HG03039 (cell line): ENCODE data around the gene DENND2D.

Experiments
- ATAC-seq: cut with Tn5 transposase; IDR thresholded peaks from one replicate; pipeline ENCODE4 v1.9.1; 2021; ENCODE audit warnings: mild to moderate bottlenecking, moderate library complexity; ENCODE audit not compliant: unreplicated experiment

DENND2D gene

DNA sequence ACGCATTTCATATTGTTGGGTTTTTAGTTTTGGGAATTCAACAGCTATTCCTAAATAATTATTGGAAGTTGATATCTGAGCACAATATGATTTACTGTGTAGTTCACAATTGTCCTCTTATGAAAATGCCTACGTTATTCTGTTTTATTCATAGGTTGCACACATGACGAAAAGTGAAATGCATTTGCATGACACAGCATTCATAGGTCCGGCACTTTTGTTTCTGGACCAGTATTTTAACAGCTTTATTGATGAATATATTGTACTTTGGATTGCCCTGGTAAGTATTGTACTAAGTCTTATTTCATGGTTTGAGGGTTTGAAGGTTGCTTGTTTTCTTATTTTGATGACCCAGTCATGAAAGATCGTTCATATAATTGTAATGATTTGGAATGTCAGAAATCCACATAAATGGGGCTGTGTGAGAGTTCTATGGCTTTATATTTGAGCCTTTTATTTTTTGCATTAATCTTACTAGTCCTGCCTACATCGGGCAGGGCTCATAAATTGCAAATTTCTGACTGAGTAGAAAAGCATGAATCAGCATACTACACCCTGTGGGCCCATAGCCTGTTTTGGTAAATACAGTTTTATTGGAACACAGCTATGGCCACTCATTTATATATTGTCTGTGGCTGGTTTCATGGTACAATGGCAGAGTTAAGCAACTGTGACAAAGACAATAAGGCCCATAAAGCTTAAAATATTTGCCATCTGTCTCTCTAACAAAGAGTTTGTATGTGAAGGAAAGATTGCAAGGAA, 17.0 kb downstream of the DENND2D start:
- no peak for ATAC-seq

DNA sequence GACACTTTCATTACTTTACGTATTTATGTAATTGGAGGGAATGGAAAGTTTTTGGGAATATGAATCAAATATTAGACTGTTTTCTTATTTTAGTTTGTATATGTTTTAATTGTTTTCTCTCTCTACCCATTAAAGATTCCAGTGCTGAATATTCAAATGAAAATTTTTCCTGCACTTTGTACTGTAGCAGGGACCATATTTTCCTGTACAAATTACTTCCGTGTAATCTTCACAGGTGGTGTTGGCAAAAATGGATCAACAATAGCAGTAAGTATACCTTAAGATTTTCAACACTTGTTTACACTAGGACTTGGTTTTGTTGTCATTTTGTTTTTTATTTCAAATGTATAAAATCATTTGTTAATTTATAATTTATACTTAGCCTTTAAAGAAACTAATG, 18.4 kb downstream of the DENND2D start:
- no peak for ATAC-seq

DNA sequence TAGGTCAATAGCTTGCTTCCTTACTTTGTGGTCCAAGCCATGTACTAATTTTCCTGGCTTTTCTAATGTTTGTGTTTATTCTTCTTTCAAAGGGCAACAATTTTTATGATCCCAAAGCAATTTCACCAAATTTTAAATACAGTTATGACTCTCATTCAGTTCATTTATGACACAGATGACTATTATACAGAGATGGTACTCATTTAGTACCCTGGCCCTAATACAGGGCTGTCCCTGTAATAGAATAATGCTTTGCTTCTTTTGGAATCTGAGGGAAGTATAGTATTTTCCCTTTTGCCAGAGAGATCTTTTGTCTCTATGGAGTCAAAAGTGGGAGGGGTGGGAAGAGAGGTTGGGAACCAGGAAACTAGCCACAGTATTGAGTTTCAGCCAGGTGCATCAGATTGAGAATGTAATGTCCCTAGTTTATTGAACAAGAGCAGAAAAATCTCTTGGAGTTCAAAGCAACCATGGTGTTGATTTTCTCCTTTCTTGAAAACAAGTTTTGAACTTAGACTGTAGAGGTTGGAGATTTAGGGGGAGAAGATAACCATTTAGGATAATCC, 20.4 kb downstream of the DENND2D start:
- ATAC-seq: no peak

DNA sequence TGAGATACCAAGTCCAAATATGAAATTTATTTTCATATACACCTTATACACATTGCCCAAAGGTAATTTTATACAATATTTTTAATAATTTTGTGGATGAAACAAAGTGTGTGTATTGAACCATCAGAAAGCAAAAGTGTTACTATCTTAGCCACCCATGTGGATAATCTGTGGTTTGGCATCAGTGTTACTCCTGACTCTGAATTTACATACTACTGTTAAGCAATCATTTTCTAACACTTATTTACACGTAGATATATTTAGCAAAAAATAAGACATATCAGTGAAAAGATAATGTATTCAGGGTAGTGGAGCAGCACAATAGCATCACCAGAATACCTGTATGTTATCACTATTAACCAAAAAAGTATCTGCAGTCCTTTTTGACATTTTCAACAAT, 23.8 kb downstream of the DENND2D start:
- ATAC-seq: no peak

DNA sequence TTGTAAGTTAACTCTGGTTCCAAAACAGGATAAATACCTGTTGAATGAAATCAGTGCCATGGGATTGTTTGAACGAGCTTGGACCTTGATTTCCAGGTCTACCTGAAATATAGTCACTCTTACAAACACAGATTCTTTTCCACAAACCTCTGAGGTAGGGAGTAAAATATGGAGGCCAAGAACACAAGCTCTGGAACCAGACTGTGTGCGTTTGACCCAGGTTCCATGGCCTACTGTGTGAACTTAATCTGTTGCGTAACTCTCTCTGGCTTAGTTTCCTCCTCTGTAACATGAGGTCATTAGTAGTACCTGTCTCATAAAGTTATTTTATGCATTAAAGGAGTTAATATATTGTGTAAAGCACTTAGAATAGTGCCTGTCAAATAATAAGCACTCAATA, 25.1 kb downstream of the DENND2D start:
- no peak for ATAC-seq

DNA sequence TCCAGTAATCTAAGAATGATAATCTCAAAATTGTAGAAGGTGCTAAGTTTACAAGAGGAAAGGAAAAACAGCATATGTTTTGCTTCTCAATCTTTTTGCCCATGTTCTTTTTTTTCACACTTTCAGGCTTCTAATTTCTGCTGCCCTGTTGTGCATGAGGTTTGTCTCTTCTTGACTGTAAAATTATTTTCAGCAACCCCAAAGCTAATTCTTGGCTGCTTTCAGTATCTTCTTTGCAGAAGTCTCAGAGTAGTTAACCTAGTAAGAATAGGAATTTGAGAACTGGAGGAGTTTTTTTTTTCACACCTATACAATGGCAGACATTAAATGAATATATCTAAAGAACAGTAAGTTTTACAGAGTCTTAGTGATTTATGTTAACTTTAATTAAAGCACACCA, 26.4 kb downstream of the DENND2D start:
- ATAC-seq: no peak

DNA sequence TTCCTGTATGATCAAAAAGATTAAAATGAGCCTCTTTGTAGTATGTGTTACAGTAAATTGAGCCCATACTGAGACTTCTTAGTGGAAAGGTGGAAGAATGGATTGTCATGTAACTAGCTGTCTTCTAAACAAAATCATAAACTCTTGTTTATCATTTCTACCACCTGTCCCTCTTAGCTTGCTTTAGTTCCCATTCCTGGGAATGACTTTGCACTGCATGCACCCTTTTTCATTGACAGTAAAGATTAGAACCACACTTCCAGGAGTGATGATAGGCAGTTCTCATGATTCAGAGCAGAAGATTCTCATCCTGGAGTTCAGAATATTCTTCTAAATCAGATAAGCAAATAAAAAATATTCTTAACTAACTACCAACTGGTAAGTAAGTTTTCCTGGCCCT, 28.0 kb downstream of the DENND2D start:
- ATAC-seq: no peak

DNA sequence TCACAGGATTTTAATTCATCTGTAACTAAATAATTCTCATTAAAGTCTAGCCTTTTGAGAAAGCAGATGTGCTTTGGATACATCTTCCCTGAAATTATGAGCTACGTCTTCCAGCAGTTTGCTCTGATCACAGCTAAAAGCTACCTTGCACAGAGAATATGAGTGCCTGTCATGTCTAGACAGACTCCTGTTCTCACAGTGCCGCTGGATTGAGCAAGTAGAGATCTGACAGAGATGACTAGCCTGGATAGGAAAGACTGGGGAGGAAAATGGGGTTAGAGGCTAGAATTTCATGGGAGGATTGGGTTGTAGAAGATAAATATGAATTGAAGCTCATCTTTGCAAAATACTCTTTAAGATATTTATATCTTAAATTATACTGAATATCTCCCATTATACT, 36.3 kb downstream of the DENND2D start:
- ATAC-seq: no peak

DNA sequence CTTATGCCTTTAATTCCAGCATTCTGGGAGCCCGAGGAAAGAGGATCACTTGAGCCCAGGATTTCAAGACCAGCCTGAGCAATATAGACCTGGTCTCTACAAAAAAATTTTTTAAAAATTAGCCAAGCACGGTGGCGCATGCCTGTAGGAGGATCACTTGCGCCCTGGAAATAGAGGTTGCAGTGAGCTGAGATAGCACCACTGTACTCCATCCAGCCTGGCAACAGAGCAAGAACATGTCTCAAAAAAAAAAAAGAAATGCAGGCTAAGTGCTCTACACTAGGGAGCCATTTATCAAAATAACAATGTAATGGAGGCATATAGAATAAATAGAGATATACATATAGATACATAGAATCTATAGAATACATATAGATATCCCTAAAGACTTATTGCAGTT, 37.1 kb downstream of the DENND2D start:
- no peak for ATAC-seq

DNA sequence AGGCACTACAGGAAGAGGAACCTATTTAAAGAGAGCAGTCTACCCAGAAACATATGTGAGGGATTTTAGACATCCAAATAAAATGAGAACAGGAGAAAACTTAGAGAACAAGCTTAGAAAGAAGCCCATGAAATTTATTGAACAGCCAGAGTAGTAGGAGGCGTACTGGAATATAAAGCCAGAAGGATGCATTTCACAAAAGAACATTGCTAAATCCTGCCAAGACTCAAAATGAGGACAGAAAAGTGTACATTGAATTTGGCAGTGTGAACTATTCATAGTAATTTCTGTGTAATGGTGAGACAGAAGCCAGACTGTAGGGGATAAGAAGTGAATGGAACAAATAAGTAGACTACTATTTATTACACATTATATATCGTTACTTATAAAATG, 38.0 kb downstream of the DENND2D start:
- no peak for ATAC-seq

DNA sequence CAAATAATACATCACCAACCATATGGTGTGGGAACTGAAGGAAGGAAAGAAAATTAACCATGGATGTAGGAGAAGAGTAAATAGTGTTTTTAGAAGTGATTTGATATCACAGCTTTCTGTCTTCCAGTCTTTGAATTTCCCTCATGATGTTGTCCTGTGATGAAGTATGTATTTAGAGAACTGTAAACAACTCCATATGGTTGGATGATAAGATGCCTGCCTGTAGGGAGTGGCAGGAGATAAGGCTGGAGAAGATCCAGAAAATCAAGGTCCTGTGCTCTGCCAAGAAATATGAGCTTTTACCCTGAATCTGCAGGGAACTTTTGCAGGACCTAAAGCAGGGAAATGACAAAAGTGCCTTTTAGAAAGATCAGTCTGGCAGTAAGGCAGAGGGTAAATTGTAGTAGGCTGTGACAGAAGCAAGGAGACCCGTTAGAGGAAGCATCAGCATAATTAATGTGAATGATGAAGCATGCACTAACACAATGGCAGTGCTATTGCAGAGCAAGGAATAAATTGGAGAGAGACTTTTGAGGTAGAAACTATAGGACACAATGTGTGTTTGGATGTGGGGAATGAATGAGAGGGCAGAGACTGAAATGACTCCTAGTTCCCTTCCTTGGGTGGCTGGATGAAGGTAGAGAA, 38.5 kb downstream of the DENND2D start:
- ATAC-seq: no peak

DNA sequence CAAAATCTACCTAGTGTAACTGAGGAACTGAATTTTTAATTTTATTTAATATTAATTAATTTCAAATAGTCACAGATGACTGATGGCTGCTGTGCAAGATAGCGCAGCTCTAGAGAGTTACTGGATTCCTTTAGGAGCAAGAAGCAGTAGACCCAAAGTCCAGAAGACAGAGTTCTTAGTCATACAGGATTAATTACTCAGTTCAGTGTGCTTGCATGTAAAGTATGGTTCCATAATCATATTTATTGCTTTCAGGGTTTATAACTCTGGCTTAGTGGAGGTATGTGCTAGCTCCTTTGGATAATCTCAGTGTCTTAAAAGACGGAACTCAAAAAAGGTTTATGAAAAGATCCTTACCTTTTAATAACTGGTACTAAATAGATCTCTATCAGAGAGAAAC, 43.0 kb downstream of the DENND2D start:
- no peak for ATAC-seq

DNA sequence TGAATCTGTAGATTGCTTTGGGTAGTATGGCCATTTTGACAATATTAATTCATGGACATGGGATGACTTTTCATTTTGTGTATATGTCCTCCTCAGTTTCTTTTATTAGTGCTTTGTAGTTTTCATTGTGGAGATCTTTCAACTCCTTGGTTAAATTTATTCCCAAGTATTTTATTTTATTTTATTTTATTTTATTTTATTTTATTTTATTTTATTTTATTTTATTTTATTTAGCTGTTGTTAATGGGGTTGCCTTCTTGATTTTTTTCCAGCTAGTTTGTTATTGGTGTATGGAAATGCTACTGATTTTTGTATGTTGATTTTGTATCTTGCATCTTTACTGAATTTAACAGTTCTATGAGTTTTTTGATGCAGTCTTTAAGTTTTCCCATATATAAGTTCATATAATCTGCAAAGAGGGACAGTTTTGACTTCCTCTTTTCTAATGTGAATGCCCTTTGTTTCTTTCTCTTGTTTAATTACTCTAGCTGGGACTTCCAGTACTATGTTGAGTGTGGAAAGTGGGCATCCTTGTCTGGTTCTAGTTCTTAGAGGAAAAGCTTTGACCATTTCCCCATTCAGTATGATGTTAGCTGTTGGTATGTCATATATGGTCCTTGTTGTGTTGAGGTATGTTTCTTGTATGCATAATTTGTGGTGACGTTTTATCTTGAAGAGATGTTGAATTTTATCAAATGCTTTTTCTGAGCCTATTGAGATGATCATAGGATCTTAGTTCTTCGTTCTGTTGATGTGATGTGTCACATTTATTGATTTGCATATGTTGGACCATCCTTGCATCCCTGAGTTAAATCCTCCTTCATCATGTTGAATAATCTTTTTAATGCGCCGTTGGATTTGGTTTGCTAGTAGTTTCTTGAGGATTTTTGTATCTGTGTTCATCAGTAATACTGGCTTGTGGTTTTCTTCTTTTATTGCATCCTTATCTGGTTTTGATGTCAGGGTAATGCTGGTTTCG, 46.1 kb downstream of the DENND2D start:
- ATAC-seq: no peak

DNA sequence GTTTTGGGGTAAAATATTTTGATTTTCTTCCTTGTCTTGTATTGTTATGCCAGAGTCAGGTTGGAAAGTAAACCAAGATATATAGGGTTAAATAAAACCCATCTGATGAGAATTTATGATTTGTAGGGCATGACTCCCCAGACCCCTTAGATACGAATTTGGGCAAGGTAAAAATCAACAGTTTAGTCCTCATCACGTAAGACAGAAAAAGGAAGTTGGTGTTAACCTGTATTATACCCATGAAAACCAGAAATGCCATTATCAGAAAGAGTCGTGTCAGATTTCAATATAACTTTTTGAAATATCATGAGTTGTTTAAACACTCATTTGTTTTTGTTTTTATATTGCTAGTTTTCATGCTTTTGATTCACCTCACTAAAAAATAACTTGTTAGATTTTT, 48.6 kb downstream of the DENND2D start:
- ATAC-seq: no peak

DNA sequence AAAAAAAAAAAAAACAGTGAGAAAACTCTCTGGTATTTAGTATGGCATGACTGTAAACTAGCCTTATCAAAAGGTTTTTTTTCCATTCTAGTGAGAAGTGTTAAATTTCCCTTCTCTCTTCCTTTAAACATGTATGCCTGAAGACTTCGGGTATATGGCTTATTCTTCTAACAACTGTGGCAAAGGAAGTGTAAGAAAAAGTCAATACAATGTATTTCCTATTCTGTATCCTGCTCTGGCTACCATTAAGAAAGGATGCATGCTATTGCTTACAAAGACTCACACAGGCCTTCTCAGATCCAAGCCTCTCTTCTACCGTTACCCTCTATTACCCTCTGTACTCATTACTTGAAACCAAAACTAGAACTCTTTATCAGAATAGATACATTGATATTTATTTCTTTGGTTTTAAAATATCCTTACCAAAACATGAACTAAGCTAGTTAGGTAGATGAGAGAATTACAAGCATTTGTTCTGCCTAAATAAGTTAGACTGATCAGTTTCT, 52.0 kb downstream of the DENND2D start:
- ATAC-seq: no peak

DNA sequence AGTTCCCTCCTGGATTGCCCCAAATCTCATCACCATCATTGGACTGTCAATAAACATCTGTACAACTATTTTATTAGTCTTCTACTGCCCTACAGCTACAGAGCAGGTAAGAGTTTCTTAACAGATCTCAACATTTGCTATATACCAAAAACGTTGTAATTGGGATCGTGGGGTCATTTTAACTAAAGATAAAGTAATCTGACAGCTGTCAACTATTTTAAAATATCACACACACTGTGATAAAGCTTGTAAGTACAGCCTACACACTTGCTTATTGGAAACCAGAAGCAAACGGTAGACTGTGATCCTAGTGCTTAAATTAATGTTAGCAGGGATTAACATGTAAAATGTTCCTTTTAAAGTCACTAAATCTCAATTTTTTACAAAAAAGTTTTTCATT, 52.5 kb downstream of the DENND2D start:
- no peak for ATAC-seq

DNA sequence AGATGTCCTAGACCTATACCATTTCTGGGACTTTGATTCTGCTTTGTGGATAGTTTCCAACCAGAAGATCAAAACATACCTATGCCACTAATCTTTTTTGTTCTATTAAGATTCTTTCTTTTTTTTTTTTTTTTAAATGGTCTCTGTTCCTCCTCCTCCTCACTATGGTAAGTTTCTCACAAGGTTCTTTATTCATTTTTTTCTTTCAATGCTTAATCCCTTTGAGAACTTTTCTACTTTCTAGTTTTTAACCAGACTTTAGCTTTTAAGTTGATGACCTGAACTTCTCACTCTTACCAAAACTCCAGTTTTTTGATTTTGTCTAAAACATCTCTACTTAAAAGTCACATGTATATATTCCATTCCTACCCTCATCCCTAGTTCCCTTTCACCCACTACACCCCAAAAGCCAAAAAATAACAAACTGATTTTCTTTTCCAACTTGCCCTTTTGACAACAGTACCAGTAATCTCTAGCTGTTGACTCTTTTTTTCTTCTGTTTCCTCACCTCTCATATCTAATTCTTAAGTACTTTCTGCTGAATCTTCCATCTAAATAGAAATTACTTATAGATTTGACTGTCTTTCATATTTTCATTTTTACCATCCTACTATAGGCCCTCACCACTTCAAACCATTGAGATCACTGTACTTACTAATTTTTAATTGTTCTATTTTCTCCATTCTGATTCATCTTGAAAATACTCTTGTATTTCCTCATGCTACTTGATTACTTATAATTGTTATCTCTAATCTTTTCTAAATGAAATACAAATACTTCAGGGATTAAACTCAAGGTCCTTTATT, 54.3 kb downstream of the DENND2D start:
- no peak for ATAC-seq

DNA sequence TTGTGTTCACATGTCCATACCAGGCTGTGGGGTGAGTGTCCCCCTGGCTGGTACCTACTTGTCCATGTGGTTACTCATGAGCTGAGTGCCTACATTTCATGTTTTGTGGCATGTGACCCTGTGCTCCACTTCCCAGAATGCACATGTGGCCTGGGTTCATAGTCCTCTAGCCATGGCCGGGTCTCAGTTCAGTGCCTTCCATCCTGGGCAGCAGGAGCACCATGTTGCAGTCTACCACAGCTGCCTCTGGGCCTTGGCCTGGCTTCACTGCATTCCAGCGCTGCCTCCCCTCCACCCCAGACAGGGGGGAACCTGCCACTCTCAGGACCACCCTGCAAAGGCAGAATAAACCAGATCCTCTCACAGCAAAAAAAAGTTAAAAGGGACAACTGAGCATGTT, 54.9 kb downstream of the DENND2D start:
- ATAC-seq: no peak

DNA sequence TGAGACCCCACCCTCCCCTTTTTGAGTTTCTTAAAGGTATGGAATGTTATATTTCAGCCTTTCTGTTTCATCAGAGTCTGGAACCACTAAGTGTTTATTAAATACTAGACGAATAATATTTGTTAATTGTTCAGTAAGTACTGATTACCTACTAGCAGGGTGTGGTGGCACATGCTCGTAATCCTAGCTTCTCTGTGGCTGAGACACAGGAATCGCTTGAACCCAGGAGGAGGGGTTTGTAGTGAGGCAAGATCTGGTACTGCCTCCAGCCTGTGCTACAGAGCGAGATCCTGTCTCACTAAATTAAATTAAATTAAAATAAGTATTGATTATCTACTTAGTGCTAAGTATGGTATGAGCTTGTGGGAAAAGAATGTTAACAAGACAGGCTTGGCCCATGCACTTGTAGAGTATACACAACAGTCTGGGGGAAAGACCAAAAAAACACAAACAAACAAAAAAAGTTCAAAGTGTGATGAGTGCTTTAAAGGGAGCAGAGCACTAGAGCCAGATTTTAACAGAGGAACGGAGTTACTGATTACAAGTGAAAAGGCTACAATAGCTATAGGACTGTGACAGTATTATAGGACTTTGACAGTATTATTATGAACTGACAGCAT, 58.0 kb downstream of the DENND2D start:
- no peak for ATAC-seq
